Left lung (tissue), 10 donors: ENCODE data around the gene SDHAF1. TPM values are rescaled to one million over a fixed set of nuclear protein-coding genes. Genes with fewer than 3 reads are reported as not detected.
A peak's percentile ranks its signal among the peaks of the same experiment; 100 is the strongest.

Experiments
- ATAC-seq: fragments of 200-7000 bp; cut with Tn5 transposase; one replicate; pipeline ENCODE4 v1.9.1; 2020; ENCODE audit warnings: moderate library complexity
- DNase-seq, 4 donors: peaks; one replicate each; pipeline ENCODE4 v3.0.0-alpha.2; 2013 to 2020
- H3K27ac ChIP-seq, 2 donors: fragments of 200-600 bp; sonication (generic) in 1 of 2; one replicate each; pipeline versions ENCODE4 v1.5.0 to v1.8.0; 2020 to 2021
- H3K27me3 ChIP-seq, 2 donors: fragments of 200-600 bp; sonication (generic) in 1 of 2; one replicate each; pipeline versions ENCODE4 v1.5.0 to v1.8.0; 2020 to 2021
- H3K36me3 ChIP-seq, 2 donors: fragments of 200-600 bp; sonication (generic) in 1 of 2; one replicate each; pipeline versions ENCODE4 v1.5.0 to v1.8.0; 2020 to 2021
- H3K4me1 ChIP-seq, 2 donors: fragments of 200-600 bp; one replicate each; pipeline ENCODE4 v1.8.0; 2021
- H3K4me3 ChIP-seq, 2 donors: fragments of 200-600 bp; sonication (generic) in 1 of 2; one replicate each; pipeline versions ENCODE4 v1.5.0 to v1.8.0; 2020 to 2021; ENCODE audit warnings: mild to moderate bottlenecking in 1 of 2
- H3K9me3 ChIP-seq, 2 donors: fragments of 200-600 bp; sonication (generic) in 1 of 2; one replicate each; pipeline versions ENCODE4 v1.5.0 to v1.8.0; 2020 to 2021
- CTCF ChIP-seq, 2 donors: fragments of 200-600 bp; sonication (generic) in 1 of 2; IDR thresholded peaks; one replicate each; pipeline versions ENCODE4 v1.5.0 to v1.8.0; 2021; ENCODE audit warnings: antibody characterized with exemption in 2 of 2
- intact Hi-C, 2 donors: fragments of 100-400 bp; cut with DNase I; formaldehyde crosslinking; loops; one replicate each; pipeline versions ENCODE4 v1.11.2 to v1.14.2; 2022
- polyA plus RNA-seq, 6 donors: library from polyadenylated mRNA; unstranded; fragments of 120-200 nt; gene quantifications; one replicate each; pipeline ENCODE4 v1.2.1, GENCODE V29; 2013; ENCODE audit not compliant: insufficient read length in 6 of 6
- total RNA-seq, 2 donors: library from RNA; stranded (reverse); fragmentation: NEBNext Ultra II Directional; extraction: Animal tissue kit (Norgen Biotek cat#: 25700); gene quantifications; one replicate each; pipeline ENCODE4 v1.2.1, GENCODE V29; 2021
- donor health status: DM: no; HTN: yes; CAD: no.
- donor health status: DM: no; HTN: no; CAD: no.

The SDHAF1 gene
- total and polyA plus RNA-seq, 8 donors, result 9.4 to 16.5 (median 11.7) TPM

GRCh38 chr19:36009220-36009619 is 14.2 kb downstream of the SDHAF1 start:
- no peaks in the 10 kb centered on the region for H3K36me3 ChIP-seq
- TF ChIP-seq CTCF (IDR thresholded peaks at IDR 0.05), result no peak
- H3K27ac ChIP-seq, result peak overlapping the region; percentile 53 to 62
- DNase-seq (peak in 3 of 4 donors; percentile 62 to 93 (median 66)), ATAC-seq (peak; percentile 73)
- peak overlapping the region; percentile 30 to 46 for H3K4me3 ChIP-seq
- intact Hi-C loops, result no loop called here
- H3K4me1 ChIP-seq, result peaks cover 6 to 22% of the 10 kb centered on the region in 2 donors
- no peaks in the 10 kb centered on the region for H3K9me3 ChIP-seq
- peaks cover 0 to 17% of the 10 kb centered on the region in 2 donors for H3K27me3 ChIP-seq

GRCh38 chr19:36009633-36010379 is 14.8 kb downstream of the SDHAF1 start:
- ATAC-seq (no peak), DNase-seq (peak in 1 of 4 donors; percentile 53)
- H3K4me3 ChIP-seq, result peak overlapping the region; percentile 30 to 46
- H3K36me3 ChIP-seq, result no peaks in the 10 kb centered on the region
- H3K27me3 ChIP-seq, result peaks cover 0 to 17% of the 10 kb centered on the region in 2 donors
- peaks cover 6 to 26% of the 10 kb centered on the region in 2 donors for H3K4me1 ChIP-seq
- H3K9me3 ChIP-seq, result no peaks in the 10 kb centered on the region
- no peak for TF ChIP-seq CTCF (IDR thresholded peaks at IDR 0.05)
- intact Hi-C loops, result no loop called here
- H3K27ac ChIP-seq, result no peak overlapping the region

- H3K27ac ChIP-seq, result no peak overlapping the region
- intact Hi-C loops, result no loop called here
- no peak for TF ChIP-seq CTCF (IDR thresholded peaks at IDR 0.05)
- no peaks in the 10 kb centered on the region for H3K9me3 ChIP-seq
- no peak overlapping the region for H3K4me3 ChIP-seq
- H3K4me1 ChIP-seq, result peaks cover 6 to 29% of the 10 kb centered on the region in 2 donors
- DNase-seq (peak in 1 of 4 donors; percentile 61), ATAC-seq (no peak)
- H3K27me3 ChIP-seq, result peaks cover 0 to 17% of the 10 kb centered on the region in 2 donors
- H3K36me3 ChIP-seq, result no peaks in the 10 kb centered on the region
These were observed 15.4 kb downstream of the SDHAF1 start for GRCh38 chr19:36010402-36010801.

GRCh38 chr19:36013280-36014011 is 18.5 kb downstream of the SDHAF1 start:
- peak overlapping the region; percentile 54 to 65 for H3K4me3 ChIP-seq
- no peak for TF ChIP-seq CTCF (IDR thresholded peaks at IDR 0.05)
- H3K36me3 ChIP-seq, result no peaks in the 10 kb centered on the region
- H3K9me3 ChIP-seq, result no peaks in the 10 kb centered on the region
- H3K27ac ChIP-seq, result peak overlapping the region; percentile 26 to 75
- peak in 1 of 4 donors; percentile 67 for DNase-seq
- peaks cover 0 to 14% of the 10 kb centered on the region in 2 donors for H3K27me3 ChIP-seq
- peaks cover 6 to 29% of the 10 kb centered on the region in 2 donors for H3K4me1 ChIP-seq
- ATAC-seq, result no peak
- intact Hi-C loops, result no loop called here
